ENCODE data around the gene ITPRIPL2.
A peak's percentile ranks its signal among the peaks of the same experiment; 100 is the strongest.

ITPRIPL2 gene

DNA sequence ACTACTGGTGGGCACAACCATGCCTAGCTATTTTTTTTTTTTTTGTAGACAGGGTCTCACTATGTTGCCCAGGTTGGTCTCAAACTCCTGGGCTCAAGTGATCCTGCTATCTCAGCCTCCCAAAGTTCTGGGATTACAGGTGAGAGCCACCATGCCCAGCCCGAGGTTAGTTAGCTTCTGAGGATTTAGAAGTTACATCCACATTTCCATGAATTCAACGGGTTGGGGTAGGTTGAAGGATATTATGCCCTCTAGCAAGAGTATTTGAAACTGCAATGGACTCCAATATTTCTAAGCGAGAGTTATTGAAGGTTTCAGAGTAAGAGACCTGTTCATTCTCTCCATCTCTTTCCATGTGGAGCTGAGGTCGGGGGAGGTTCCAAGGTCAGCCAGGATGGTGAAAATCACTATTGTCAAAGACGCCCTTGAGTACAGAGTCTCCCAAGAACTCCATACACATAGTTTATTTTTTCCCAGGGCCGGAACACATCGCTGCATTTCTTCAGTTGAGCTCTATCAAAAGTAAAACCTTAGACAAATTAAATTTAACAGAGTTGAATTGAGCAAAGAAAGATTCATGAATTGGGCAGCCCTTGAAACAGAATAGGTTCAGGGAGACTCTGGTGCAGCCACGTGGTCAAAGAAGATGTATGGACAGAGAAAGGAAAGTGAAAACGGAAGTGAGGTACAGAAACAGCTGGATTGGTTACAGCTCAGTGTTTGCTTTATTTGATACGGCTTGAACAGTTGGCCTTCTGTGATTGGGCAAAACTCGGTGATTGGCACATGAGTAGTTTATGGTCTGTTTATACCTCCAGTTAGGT is 19.0 kb upstream of the ITPRIPL2 start:
- TF ChIP-seq, protein P1, sequence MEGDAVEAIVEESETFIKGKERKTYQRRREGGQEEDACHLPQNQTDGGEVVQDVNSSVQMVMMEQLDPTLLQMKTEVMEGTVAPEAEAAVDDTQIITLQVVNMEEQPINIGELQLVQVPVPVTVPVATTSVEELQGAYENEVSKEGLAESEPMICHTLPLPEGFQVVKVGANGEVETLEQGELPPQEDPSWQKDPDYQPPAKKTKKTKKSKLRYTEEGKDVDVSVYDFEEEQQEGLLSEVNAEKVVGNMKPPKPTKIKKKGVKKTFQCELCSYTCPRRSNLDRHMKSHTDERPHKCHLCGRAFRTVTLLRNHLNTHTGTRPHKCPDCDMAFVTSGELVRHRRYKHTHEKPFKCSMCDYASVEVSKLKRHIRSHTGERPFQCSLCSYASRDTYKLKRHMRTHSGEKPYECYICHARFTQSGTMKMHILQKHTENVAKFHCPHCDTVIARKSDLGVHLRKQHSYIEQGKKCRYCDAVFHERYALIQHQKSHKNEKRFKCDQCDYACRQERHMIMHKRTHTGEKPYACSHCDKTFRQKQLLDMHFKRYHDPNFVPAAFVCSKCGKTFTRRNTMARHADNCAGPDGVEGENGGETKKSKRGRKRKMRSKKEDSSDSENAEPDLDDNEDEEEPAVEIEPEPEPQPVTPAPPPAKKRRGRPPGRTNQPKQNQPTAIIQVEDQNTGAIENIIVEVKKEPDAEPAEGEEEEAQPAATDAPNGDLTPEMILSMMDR (IDR thresholded peaks at IDR 0.05) = no peak
- DNase-seq (ENCODE audit: low spot score) = peak; percentile 12
- Histone ChIP-seq H3K4me3 (no peak overlapping the region), H3K27ac (no peak overlapping the region)

DNA sequence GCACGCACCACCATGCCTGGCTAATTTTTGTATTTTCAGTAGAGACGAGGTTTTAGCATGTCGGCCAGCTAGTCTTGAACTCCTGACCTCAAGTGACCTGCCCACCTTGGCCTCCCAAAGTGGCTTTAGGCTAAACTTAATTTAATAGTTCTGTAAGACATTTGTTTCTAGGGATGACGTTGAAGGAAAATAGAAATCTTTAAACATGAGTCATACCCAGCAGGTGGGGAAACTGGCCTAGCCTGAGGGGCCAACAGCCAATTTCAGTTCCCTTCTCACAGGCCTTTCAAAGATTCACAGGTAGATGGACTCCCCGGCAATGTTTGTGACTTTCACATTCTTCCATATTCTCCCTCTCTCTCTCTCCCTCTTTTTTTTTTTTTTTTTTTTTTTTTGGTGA is 18.1 kb upstream of the ITPRIPL2 start:
- no peak overlapping the region for H3K27ac ChIP-seq
- peak; percentile 16 for DNase-seq (ENCODE audit: low spot score)
- H3K4me3 ChIP-seq = no peak overlapping the region
- TF ChIP-seq, protein P1 (IDR thresholded peaks at IDR 0.05) = no peak

DNA sequence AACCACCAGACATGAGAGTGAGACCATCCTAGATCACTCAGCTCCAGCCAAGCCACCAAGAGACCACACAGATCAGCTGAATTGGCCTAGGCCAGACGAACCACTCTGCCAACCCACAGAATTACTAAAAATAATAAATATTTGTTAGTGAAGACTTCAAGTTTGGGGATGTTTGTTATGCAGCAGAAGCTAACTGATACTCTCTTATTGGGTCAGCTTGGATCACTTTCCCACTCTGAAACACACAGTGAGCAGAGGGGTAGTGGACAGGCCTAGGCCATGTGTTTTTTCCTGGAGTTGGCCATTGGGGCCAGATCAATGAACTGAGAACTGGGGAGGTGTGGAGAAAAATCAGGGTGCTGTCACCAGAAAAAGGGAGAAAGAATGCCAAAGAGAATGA is 15.6 kb upstream of the ITPRIPL2 start:
- Histone ChIP-seq H3K27ac (no peak overlapping the region), H3K4me3 (no peak overlapping the region)
- peak; percentile 21 for DNase-seq (ENCODE audit: low spot score)
- TF ChIP-seq, protein P1 (IDR thresholded peaks at IDR 0.05) = no peak

DNA sequence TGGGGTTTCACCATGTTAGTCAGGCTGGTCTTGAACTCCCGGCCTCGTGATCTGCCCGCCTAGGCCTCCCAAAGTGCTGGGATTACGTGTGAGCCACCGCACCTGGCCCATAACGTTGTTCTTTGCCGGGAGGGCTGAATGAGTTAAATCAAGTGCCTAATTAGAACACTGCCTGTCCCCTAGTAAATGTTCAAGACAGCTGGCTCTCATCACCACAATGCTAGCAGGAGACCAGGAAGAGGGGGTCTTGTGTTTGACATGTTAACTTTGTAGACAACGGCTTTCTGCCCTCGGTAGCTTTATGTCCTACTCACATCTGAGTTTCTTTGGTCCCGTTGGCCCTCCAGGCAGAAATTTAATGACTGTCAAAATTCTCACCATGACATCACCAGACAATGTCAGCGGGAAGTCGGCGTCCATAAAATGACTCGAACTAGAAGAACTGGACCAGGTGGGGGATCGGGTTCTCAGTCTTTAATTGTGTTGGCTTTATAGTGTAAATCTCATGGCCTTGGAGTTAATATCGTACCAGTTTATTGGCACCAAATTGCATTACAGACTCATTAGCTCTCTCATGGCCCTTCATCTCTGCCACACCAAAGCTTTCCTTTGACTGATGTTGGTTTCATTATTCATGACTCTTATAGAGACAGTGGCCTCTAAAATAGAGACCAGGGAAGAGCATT is 11.4 kb upstream of the ITPRIPL2 start:
- peak; percentile 8 for DNase-seq (ENCODE audit: low spot score)
- H3K4me3 ChIP-seq = no peak overlapping the region
- no peak overlapping the region for H3K27ac ChIP-seq
- TF ChIP-seq, protein P1 (IDR thresholded peaks at IDR 0.05) = no peak

DNA sequence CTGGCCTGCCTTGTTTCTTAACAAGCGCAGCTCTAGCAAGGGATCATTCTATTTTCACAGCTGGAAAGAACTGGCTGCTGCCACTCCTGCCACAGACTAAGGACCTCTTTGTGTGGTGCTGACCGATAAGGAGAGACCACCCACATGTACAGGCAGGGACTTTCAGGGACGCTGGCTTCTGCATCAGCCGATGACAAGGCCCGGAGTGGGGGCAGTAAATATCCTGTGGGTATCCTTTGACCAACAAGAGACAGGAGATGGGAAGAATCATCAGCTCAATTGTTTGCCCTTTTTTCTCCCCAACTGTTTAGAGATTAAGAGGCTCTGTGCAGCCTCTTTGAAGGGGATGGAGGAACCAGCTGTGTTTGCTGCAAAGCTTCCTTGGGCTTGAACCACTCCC is 9.2 kb upstream of the ITPRIPL2 start:
- Histone ChIP-seq H3K4me3 (no peak overlapping the region), H3K27ac (no peak overlapping the region)
- TF ChIP-seq, protein P1 (IDR thresholded peaks at IDR 0.05) = no peak
- DNase-seq (ENCODE audit: low spot score) = no peak

DNA sequence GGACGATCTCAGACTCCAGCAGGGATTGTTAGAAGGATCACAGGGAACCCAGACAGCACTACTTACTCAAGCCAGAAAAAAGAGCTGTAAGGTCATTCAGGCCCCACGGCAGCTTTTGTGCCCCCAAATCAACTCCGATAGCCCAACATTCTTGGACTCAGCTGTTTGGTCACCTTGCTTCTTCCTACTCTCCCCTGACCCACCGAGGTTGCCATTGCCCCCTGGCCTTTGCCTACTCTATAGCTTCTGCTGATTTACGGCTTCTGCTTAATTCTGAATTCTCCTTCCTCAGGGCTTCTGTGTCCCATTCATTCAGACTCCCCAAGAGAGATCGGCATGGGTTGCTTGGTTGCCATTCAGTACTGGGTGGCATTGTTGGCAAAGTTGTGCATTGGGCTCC is 8.6 kb upstream of the ITPRIPL2 start:
- TF ChIP-seq, protein P1 (IDR thresholded peaks at IDR 0.05) = no peak
- Histone ChIP-seq H3K27ac (no peak overlapping the region), H3K4me3 (no peak overlapping the region)
- DNase-seq (ENCODE audit: low spot score) = no peak

Measured in coronary artery (tissue), 2 donors.